Parathyroid adenoma (tissue), 2 donors: ENCODE results near the gene MISP.

Source experiments
- H2AFZ ChIP-seq: fragments of 300-600 bp; sonication (generic); one replicate; pipeline ENCODE4 v1.7.0; 2017; ENCODE audit warnings: antibody characterized with exemption, mild to moderate bottlenecking
- H3K27ac ChIP-seq: fragments of 300-600 bp; sonication (generic); one replicate; pipeline ENCODE4 v1.7.0; 2017
- H3K27me3 ChIP-seq: fragments of 300-600 bp; sonication (generic); one replicate; pipeline ENCODE4 v1.7.0; 2017; ENCODE audit warnings: low read length; ENCODE audit not compliant: control insufficient read depth, insufficient read depth
- H3K36me3 ChIP-seq: fragments of 300-600 bp; sonication (generic); one replicate; pipeline ENCODE4 v1.7.0; 2017; ENCODE audit warnings: low read length; ENCODE audit not compliant: control insufficient read depth, insufficient read depth
- H3K4me1 ChIP-seq: fragments of 300-600 bp; sonication (generic); one replicate; pipeline ENCODE4 v1.7.0; 2017; ENCODE audit warnings: control low read depth
- H3K4me2 ChIP-seq: fragments of 300-600 bp; sonication (generic); one replicate; pipeline ENCODE4 v1.7.0; 2017; ENCODE audit warnings: low read length
- H3K4me3 ChIP-seq: fragments of 300-600 bp; sonication (generic); one replicate; pipeline ENCODE4 v1.7.0; 2017; ENCODE audit warnings: low read depth, low read length
- H3K79me2 ChIP-seq: fragments of 300-600 bp; sonication (generic); one replicate; pipeline ENCODE4 v1.7.0; 2017; ENCODE audit warnings: control low read depth
- H3K9ac ChIP-seq: fragments of 300-600 bp; sonication (generic); one replicate; pipeline ENCODE4 v1.7.0; 2017; ENCODE audit warnings: mild to moderate bottlenecking
- H3K9me3 ChIP-seq: fragments of 300-600 bp; sonication (generic); one replicate; pipeline ENCODE4 v1.7.0; 2017; ENCODE audit warnings: low read length; ENCODE audit not compliant: control insufficient read depth
- CTCF ChIP-seq: fragments of 300-600 bp; sonication (generic); IDR thresholded peaks from one replicate; pipeline ENCODE4 v1.7.0; 2017; ENCODE audit warnings: antibody characterized with exemption, mild to moderate bottlenecking
- donor health status: primary hyperparathyroidism.

MISP gene

GRCh38 chr19:803099-803561 lies 52.2 kb downstream of the MISP start:
- H2AFZ ChIP-seq = no peak overlapping the region
- no peaks in the 10 kb centered on the region for H3K9me3 ChIP-seq
- TF ChIP-seq CTCF = no peak
- H3K27ac ChIP-seq = peak overlapping the region; percentile 96
- H3K79me2 ChIP-seq = peaks cover 80% of the 10 kb centered on the region
- H3K4me3 ChIP-seq = peak overlapping the region; percentile 51
- H3K9ac ChIP-seq = no peak overlapping the region
- H3K36me3 ChIP-seq = no peaks in the 10 kb centered on the region
- peaks cover 39% of the 10 kb centered on the region for H3K4me1 ChIP-seq
- H3K27me3 ChIP-seq = no peaks in the 10 kb centered on the region
- peak overlapping the region; percentile 75 for H3K4me2 ChIP-seq

GRCh38 chr19:803686-804418 lies 52.9 kb downstream of the MISP start:
- H3K4me1 ChIP-seq = peaks cover 39% of the 10 kb centered on the region
- peaks cover 79% of the 10 kb centered on the region for H3K79me2 ChIP-seq
- H3K4me2 ChIP-seq = no peak overlapping the region
- H3K4me3 ChIP-seq = no peak overlapping the region
- no peaks in the 10 kb centered on the region for H3K9me3 ChIP-seq
- no peak overlapping the region for H2AFZ ChIP-seq
- no peak overlapping the region for H3K9ac ChIP-seq
- H3K36me3 ChIP-seq = no peaks in the 10 kb centered on the region
- H3K27ac ChIP-seq = no peak overlapping the region
- TF ChIP-seq CTCF = no peak
- no peaks in the 10 kb centered on the region for H3K27me3 ChIP-seq

- TF ChIP-seq CTCF = no peak
- no peaks in the 10 kb centered on the region for H3K36me3 ChIP-seq
- no peak overlapping the region for H3K4me3 ChIP-seq
- no peak overlapping the region for H3K9ac ChIP-seq
- no peak overlapping the region for H3K27ac ChIP-seq
- H2AFZ ChIP-seq = no peak overlapping the region
- H3K4me1 ChIP-seq = peaks cover 35% of the 10 kb centered on the region
- no peak overlapping the region for H3K4me2 ChIP-seq
- peaks cover 72% of the 10 kb centered on the region for H3K79me2 ChIP-seq
- H3K27me3 ChIP-seq = no peaks in the 10 kb centered on the region
- H3K9me3 ChIP-seq = no peaks in the 10 kb centered on the region
Measured at GRCh38 chr19:804419-805165, 53.7 kb downstream of the MISP start.

- no peak overlapping the region for H3K4me3 ChIP-seq
- no peak overlapping the region for H3K27ac ChIP-seq
- H2AFZ ChIP-seq = no peak overlapping the region
- H3K9ac ChIP-seq = no peak overlapping the region
- H3K36me3 ChIP-seq = no peaks in the 10 kb centered on the region
- no peaks in the 10 kb centered on the region for H3K9me3 ChIP-seq
- no peak overlapping the region for H3K4me2 ChIP-seq
- H3K27me3 ChIP-seq = no peaks in the 10 kb centered on the region
- TF ChIP-seq CTCF = no peak
- H3K4me1 ChIP-seq = peaks cover 30% of the 10 kb centered on the region
- H3K79me2 ChIP-seq = peaks cover 71% of the 10 kb centered on the region
Measured at GRCh38 chr19:805166-805551, 54.2 kb downstream of the MISP start.
